Kidney glomerular epithelial cell (primary cell): ENCODE results near the gene KCNH1.

Experiments used
- DNase-seq: peaks from one replicate; lab custom pipeline; 2025; lab: John Stamatoyannopoulos, UW

The KCNH1 gene

DNA sequence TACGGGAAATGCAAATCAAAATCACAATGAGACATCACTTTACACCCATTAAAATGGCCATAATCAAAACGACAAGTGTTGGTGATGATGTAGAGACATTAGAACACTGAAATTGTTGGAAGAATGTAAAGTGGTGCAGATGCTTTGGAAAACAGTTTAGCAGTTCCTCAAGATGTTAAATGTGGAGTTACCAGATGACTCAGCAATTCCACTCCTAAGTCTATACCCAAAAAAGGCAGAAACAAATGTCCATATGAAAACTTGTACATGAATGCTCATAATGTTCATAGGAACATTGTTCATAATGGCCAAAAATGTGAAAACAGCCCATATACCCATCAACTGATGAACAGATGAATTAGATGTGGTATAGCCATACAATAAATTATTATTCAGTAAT lies 267.4 kb downstream of the KCNH1 start:
- no peak for DNase-seq

GRCh38 chr1:210857705-210858104 lies 276.2 kb downstream of the KCNH1 start:
- DNase-seq = no peak

- DNase-seq = no peak
These were observed 276.7 kb downstream of the KCNH1 start for GRCh38 chr1:210857146-210857663.

- no peak for DNase-seq
These were observed 278.5 kb downstream of the KCNH1 start for GRCh38 chr1:210855440-210855839.

DNA sequence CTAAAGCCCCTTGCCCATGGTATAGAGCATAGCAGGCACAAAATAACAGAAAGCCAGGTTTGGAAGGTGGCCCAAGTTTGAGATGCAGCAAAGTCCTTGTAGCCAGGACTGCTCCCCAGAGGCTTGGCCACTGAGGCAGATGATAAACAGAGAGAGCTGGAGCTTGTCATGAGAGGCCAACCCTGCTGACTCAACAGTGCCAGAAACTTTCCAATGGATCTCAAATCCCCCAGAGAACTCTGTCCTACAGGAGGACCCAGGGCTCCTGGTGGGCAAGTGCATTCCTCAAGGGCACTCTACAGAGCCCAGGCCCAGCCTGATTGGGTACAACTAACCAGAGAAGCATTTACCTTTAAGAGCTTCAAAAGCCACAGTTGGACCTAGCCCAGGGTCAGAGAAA lies 280.7 kb downstream of the KCNH1 start:
- no peak for DNase-seq

DNA sequence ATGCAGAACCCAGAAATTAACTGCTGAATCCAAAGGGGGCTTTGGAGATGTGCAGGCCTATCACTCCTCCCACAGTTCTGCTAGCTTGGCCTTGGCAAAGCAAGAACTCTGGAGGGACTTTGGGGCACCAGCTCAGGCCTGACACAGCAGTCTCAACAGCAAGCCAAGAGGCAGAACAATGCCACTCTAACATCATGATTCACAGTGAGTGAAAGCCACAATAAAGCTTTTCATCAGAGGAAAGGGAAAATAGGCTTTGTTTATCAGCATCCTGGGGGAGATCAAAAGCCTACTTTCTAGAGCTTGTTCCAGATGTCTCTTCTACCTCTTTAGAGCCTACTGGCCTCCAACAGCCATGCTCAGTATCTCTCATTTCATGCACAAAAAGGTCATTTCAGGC lies 283.4 kb downstream of the KCNH1 start:
- DNase-seq = no peak

DNA sequence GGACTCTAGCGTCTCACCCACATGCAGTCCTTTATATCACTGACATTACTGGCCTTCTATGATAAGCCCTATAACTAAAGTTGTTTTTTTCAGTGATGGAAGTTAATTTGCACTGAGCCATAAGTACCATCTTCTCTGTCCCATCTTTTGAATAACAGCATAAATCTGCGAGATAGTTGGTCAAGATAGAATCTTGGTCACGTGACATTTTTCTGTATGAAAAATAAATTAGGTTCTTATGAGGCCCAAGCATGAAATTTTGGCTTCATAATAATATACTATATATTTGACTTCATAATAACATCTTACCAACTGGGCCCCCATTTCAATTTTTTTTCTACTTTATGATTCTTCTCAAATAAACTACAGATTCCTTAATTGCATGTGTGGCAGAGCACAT lies 285.5 kb downstream of the KCNH1 start:
- DNase-seq = no peak

DNA sequence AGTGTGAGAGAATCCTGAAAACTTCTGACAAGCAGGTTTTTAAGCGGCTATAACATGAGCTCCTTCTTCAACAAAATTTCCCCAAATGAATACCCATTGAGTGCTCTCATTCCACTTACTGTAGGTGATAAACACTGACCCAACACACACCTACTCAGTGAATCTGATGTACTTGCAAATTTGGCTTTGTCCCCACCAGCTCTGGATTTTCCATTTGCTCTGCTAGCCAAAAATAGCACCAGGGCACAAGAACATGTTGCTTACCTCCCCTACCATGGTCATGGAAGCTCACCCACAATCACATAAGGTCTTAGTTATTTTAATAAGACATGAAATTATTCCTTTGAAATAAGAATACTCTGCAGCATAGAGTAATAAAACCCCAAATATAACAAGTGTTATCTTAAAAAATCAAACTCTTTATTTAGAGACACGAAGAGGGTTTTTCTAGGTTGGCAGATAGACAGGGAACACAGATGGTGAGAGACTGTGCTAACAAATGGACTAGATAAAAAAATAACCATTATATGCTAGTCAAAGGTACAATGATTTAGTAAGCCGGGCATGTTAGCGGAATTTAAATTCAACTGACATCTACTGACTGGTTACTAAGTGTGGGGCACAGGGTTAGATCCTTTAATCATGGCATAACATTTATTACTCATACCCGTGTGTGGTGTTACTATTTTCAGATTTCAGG lies 291.9 kb downstream of the KCNH1 start:
- no peak for DNase-seq

DNA sequence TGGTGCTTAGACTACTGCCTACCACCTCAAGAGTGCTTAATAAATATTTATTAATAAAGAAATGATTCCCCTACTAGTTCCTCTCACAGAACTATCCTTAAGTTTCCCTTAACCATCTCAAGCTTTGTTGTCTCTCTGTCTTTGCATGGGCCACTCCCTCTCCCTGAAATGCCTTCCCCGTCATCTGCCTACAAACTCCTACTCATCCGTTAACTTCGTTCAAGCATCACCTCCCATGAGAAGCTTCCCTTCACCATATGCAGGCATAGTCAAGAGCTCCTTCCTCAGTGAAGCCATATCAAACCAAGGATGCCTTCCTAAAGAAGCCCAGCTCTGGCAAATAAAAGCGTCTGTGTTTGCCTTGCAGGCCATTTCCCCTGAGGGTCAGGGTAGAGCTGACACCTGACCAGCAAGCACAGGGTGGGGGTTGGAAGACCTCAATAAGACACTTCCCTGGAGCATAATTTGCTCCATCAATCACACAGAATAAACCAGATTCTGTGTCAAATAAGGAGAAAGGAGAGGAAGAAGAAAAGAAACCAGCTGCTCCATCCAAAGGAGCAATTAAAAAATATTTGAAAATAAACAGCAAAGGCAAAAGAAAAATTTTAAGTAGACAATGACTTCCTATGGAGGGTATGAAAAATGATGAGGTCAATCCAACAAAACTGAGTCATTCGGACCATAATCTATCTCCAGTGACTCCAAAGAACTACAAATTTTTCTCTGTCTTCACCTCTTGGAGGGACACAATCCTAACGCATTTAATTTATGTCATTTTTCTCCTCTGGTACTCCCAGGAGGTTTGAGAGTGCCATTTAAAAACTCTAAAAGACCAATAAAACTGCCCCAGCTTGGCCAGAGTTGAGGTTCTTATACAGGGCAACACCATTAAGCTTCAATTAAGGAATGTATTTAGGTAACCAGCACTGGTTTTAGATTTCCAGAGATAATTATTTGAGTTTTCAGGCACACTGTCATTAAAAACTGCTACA lies 303.6 kb downstream of the KCNH1 start:
- DNase-seq = no peak

DNA sequence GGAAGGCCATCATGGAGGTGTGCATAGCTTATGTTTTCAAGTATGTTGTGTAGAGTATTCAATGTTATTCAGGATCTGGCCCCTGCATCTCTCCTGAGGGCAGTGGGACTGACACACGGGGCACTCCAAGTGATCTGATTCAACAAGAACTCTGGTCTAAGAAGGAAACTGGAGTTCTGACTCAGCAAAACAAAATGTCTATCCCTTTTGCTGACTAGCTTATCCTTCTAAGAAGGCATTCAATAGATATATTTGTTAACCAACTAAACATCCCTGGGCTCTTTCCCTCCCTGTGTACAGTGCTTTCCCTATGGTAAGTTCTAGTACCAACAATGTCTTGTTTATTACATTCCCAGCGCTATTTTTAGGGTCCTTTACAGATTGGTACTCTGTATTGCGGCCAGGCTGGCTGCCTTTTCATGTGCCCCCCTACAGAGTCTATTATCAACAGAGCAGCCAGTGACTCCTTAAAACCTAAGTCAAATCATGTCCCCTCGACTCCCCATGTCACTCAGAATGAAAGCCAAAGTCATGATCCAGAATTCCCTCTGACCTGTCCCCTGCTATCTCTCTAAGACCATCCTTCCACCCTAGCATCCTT lies 304.9 kb downstream of the KCNH1 start:
- no peak for DNase-seq

DNA sequence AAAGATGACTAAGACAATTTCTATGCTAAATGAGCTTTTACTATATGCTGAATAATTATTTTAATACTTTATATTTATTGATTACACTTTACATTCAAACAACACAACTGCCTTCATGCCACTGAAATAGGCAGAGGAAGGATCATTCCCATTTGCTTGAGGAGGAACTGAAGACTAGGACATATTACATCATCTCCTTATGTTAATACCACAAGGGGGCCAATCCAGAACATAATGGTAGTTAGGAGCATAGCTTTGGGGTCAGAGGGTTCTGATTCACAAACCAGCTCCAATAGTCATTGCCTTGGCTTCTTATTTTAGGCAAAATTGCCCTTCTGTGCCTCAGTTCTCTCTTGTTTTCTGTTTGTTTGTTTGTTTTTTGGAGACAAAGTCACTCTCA lies 306.5 kb downstream of the KCNH1 start:
- no peak for DNase-seq

DNA sequence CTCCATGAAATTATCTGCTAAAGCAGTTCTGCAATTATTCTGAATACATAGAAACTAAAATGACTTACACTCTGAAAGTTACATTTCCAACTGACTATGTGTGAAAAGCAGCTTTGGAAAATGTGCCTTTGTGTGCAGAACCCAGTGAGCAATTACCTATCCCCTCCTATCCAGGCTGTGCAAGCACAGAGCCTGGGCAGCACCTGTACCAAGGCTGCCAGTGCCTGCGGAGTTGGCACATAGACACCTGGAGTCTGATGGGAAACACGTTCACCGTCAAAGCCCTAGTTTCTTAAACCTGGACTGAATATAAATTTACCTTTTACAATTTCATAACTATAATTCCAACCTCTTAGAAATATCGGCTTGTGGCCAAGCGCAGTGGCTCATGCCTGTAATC lies 307.3 kb downstream of the KCNH1 start:
- DNase-seq = no peak

- DNase-seq = no peak
These were observed 311.0 kb downstream of the KCNH1 start for GRCh38 chr1:210822932-210823331.

GRCh38 chr1:210822241-210822640 lies 311.7 kb downstream of the KCNH1 start:
- DNase-seq = no peak

- DNase-seq = no peak
These were observed 312.3 kb downstream of the KCNH1 start for GRCh38 chr1:210821615-210822014.

- DNase-seq = no peak
These were observed 314.7 kb downstream of the KCNH1 start for GRCh38 chr1:210819266-210819665.

GRCh38 chr1:210817385-210818275 lies 316.3 kb downstream of the KCNH1 start:
- DNase-seq = no peak

GRCh38 chr1:210815641-210816550 lies 318.1 kb downstream of the KCNH1 start:
- no peak for DNase-seq

GRCh38 chr1:210814382-210815123 lies 319.4 kb downstream of the KCNH1 start:
- no peak for DNase-seq

GRCh38 chr1:210801501-210801900 lies 332.4 kb downstream of the KCNH1 start:
- no peak for DNase-seq
